HCT116 (cell line): Measurements from ENCODE around the gene SDK1. TPM values are rescaled to one million over a fixed set of nuclear protein-coding genes. Genes with fewer than 3 reads are reported as not detected.

Experiments
- ATAC-seq: fragments of 200-7000 bp; cut with Tn5 transposase; 2 replicates; pipeline ENCODE4 v1.9.1; 2020; ENCODE audit warnings: mild to moderate bottlenecking, moderate library complexity
- BruUV-seq: library from RNA; stranded (reverse); fragments of 400-500 nt; replicated peaks from 2 replicates; lab custom pipeline; 2021; lab: Mats Ljungman, UMichigan
- CTCF ChIA-PET: fragments of 300-600 bp; sonication (Branson Sonifier 250); formaldehyde crosslinking; loops from one replicate; lab custom pipeline; 2021; ENCODE audit warnings: antibody characterized with exemption; lab: Charles Lee
- POLR2A ChIA-PET: fragments of 300-600, 350-600 bp; sonication (Branson Sonifier 250); formaldehyde crosslinking; loops from one replicate; lab custom pipeline; 2021; ENCODE audit warnings: antibody characterized with exemption; lab: Charles Lee
- RAD21 ChIA-PET, 2 experiments: fragments of 300-600 bp; sonication (Branson Sonifier 250); formaldehyde crosslinking; loops; one replicate each; lab custom pipeline; 2023; ENCODE audit warnings: low total read pairs in 2 of 2; ENCODE audit not compliant: uncharacterized antibody in 2 of 2, unreplicated experiment in 2 of 2, low non-redundant PET in 1 of 2; lab: Charles Lee
- DNase-seq: peaks from one replicate; pipeline ENCODE4 v3.0.0-alpha.2; 2010; ENCODE audit warnings: low read depth, low spot score
- H2AFZ ChIP-seq: fragments of 200-600 bp; shearing (Covaris generic), sonication (generic); 2 replicates; pipeline ENCODE4 v1.6.1; 2017; ENCODE audit warnings: low read depth, mixed run types, mixed read lengths, antibody characterized with exemption, low read length; ENCODE audit not compliant: poor library complexity, severe bottlenecking
- H3K27ac ChIP-seq: 2 replicates; pipeline ENCODE4 v1.5.1; 2012; ENCODE audit warnings: low read depth, low read length
- H3K27me3 ChIP-seq: fragments of 200-600 bp; sonication (generic); 2 replicates; pipeline ENCODE4 v1.6.1; 2016; ENCODE audit warnings: mixed run types, low read length, mixed read lengths; ENCODE audit not compliant: insufficient read depth
- H3K36me3 ChIP-seq, 2 experiments: fragments of 200-500 bp in 1 of 2; fragments of 200-600 bp in 1 of 2; sonication (Bioruptor generic) in 1 of 2; sonication (generic) in 1 of 2; 2 replicates each; pipeline versions ENCODE4 v1.5.1 to v1.6.1; 2014 to 2016; ENCODE audit warnings: low read length in 2 of 2, inconsistent platforms in 1 of 2, mixed read lengths in 1 of 2, mixed run types in 1 of 2; ENCODE audit not compliant: insufficient read depth in 2 of 2, control insufficient read depth in 1 of 2
- H3K4me1 ChIP-seq, 2 experiments: fragments of 200-600 bp in 1 of 2; sonication (generic) in 1 of 2; 2 replicates each; pipeline versions ENCODE4 v1.5.1 to v1.6.1; 2012 to 2017; ENCODE audit warnings: low read length in 2 of 2, inconsistent platforms in 1 of 2, mild to moderate bottlenecking in 1 of 2, mixed read lengths in 1 of 2, mixed run types in 1 of 2, moderate library complexity in 1 of 2; ENCODE audit not compliant: insufficient read depth in 2 of 2, control insufficient read depth in 1 of 2
- H3K4me2 ChIP-seq: fragments of 200-600 bp; sonication (generic); 2 replicates; pipeline ENCODE4 v1.6.1; 2017; ENCODE audit warnings: mixed run types, low read length, mixed read lengths
- H3K4me3 ChIP-seq, 2 experiments: fragments of 200-600 bp in 1 of 2; sonication (generic) in 1 of 2; replicated peaks in 1 of 2; 2 replicates each; pipeline ENCODE4 v1.5.1; 2011 to 2016; ENCODE audit warnings: low read length in 2 of 2, control low read depth in 1 of 2, low read depth in 1 of 2, mild to moderate bottlenecking in 1 of 2, mixed read lengths in 1 of 2, mixed run types in 1 of 2
- H3K79me2 ChIP-seq: fragments of 200-600 bp; sonication (generic); 2 replicates; pipeline ENCODE4 v1.6.1; 2017; ENCODE audit warnings: mild to moderate bottlenecking, mixed run types, low read length, moderate library complexity, mixed read lengths; ENCODE audit not compliant: insufficient read depth
- H3K9ac ChIP-seq: fragments of 200-600 bp; sonication (generic); 2 replicates; pipeline ENCODE4 v1.6.1; 2016; ENCODE audit warnings: low read length, mixed read lengths
- H3K9me2 ChIP-seq: fragments of 200-600 bp; sonication (generic), shearing (Covaris generic); 2 replicates; pipeline ENCODE4 v1.6.1; 2017; ENCODE audit warnings: mixed run types, mild to moderate bottlenecking, moderate library complexity; ENCODE audit not compliant: insufficient read depth
- H3K9me3 ChIP-seq, 2 experiments: fragments of 200-500 bp in 1 of 2; fragments of 200-600 bp in 1 of 2; sonication (Bioruptor generic) in 1 of 2; sonication (generic) in 1 of 2; 2 replicates each; pipeline ENCODE4 v1.6.1; 2014 to 2017; ENCODE audit warnings: low read length in 2 of 2, mixed read lengths in 2 of 2, inconsistent platforms in 1 of 2, low read depth in 1 of 2, mild to moderate bottlenecking in 1 of 2, mixed run types in 1 of 2, moderate library complexity in 1 of 2; ENCODE audit not compliant: control insufficient read depth in 1 of 2, insufficient read depth in 1 of 2
- H4K20me1 ChIP-seq: fragments of 200-600 bp; sonication (generic), shearing (Covaris generic); 2 replicates; pipeline ENCODE4 v1.6.1; 2017; ENCODE audit warnings: mixed run types, mild to moderate bottlenecking, moderate library complexity; ENCODE audit not compliant: insufficient read depth
- ATF3 ChIP-seq: IDR thresholded peaks from 2 replicates; pipeline ENCODE4 v1.6.1; 2012
- CEBPB ChIP-seq: IDR thresholded peaks from 2 replicates; pipeline ENCODE4 v1.6.1; 2012; ENCODE audit warnings: low read depth
- EGR1 ChIP-seq: IDR thresholded peaks from 2 replicates; pipeline ENCODE4 v1.6.1; 2012; ENCODE audit warnings: low read depth
- ELF1 ChIP-seq: IDR thresholded peaks from 2 replicates; pipeline ENCODE4 v1.6.1; 2012; ENCODE audit warnings: low read depth, borderline replicate concordance
- EZH2phosphoT487 ChIP-seq: fragments of 200-600 bp; IDR thresholded peaks from 2 replicates; pipeline ENCODE4 v1.6.1; 2018; ENCODE audit warnings: antibody characterized with exemption, borderline replicate concordance
- FOSL1 ChIP-seq: IDR thresholded peaks from 2 replicates; pipeline ENCODE4 v1.6.1; 2012; ENCODE audit warnings: low read depth
- JUND ChIP-seq: IDR thresholded peaks from 2 replicates; pipeline ENCODE4 v1.6.1; 2012
- POLR2AphosphoS5 ChIP-seq: IDR thresholded peaks from 2 replicates; pipeline ENCODE4 v1.6.1; 2011; ENCODE audit warnings: mild to moderate bottlenecking, low read depth, low read length, moderate library complexity
- RAD21 ChIP-seq: IDR thresholded peaks from 2 replicates; pipeline ENCODE4 v1.6.1; 2012; ENCODE audit warnings: low read depth, mild to moderate bottlenecking
- SIN3A ChIP-seq: IDR thresholded peaks from 2 replicates; pipeline ENCODE4 v1.6.1; 2012; ENCODE audit warnings: low read depth
- SP1 ChIP-seq: IDR thresholded peaks from 2 replicates; pipeline ENCODE4 v1.6.1; 2012; ENCODE audit warnings: low read depth
- SRF ChIP-seq: IDR thresholded peaks from 2 replicates; pipeline ENCODE4 v1.6.1; 2012; ENCODE audit warnings: low read depth
- TCF7L2 ChIP-seq: IDR thresholded peaks from 2 replicates; pipeline ENCODE4 v1.7.0; 2011; ENCODE audit warnings: borderline replicate concordance, inconsistent platforms; ENCODE audit not compliant: insufficient read depth, insufficient read length; ENCODE audit errors: extremely low read depth
- YY1 ChIP-seq: IDR thresholded peaks from 2 replicates; pipeline ENCODE4 v1.6.1; 2011; ENCODE audit warnings: low read length, low read depth, moderate library complexity, mild to moderate bottlenecking; ENCODE audit not compliant: insufficient replicate concordance; ENCODE audit errors: extremely low read depth
- ZFX ChIP-seq: fragments of 450-650 bp; IDR thresholded peaks from 2 replicates; pipeline ENCODE4 v1.6.1; 2017
- ZNF274 ChIP-seq: fragments of 200-500 bp; sonication (Bioruptor generic); IDR thresholded peaks from 2 replicates; pipeline ENCODE4 v1.6.1; 2014; ENCODE audit warnings: mild to moderate bottlenecking, low read depth, low read length, inconsistent platforms
- intact Hi-C: fragments of 100-400 bp; cut with micrococcal nuclease; formaldehyde crosslinking; loops from 2 replicates; pipeline ENCODE4 v1.10.0; 2022
- total RNA-seq: library from RNA; stranded (reverse); gene quantifications from one replicate; pipeline ENCODE4 v1.2.1, GENCODE V29; 2021; ENCODE audit not compliant: unreplicated experiment
- TF ChIP-seq, protein P1 (sequence below): IDR thresholded peaks from 2 replicates; pipeline ENCODE4 v1.6.1; 2012; ENCODE audit warnings: low read depth
- TF ChIP-seq, protein P2 (sequence below): IDR thresholded peaks from 2 replicates; pipeline ENCODE4 v1.6.1; 2012

Gene SDK1
- total RNA-seq, 1 experiment from 2014 or later: 0.05 TPM

DNA sequence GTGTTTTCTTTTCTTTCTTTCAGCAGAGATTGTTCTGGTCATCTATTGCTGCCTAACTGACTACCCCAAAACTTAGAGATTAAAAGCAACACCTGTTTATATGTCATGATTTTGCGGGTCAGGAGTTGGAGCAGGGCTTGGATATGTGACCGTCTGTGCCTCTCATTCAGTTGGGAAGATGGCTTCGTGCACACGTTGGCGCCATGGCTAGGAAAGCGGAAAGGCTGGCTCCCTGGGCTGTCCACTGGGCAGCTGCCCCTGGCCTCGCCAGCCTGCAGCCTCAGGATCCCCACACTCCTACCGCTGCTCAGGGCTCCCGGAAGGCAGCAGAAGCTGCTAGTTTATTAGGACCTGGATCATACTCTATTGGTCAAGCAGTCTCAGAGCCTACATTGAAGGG lies 742.9 kb downstream of the SDK1 start:
- no peaks in the 10 kb centered on the region for H3K79me2 ChIP-seq
- H3K4me1 ChIP-seq: no peaks in the 10 kb centered on the region
- BruUV-seq: no TSS peak
- no peaks in the 10 kb centered on the region for H3K36me3 ChIP-seq
- H3K9me3 ChIP-seq: no peaks in the 10 kb centered on the region
- ATAC-seq: no peak
- ChIA-PET POLR2A (no interaction called here), CTCF (no interaction called here), RAD21 (no interaction called here)
- no peak overlapping the region for H3K4me3 ChIP-seq
- intact Hi-C loops: no loop called here
- no peak overlapping the region for H3K27ac ChIP-seq
- no peaks in the 10 kb centered on the region for H3K9me2 ChIP-seq
- H3K4me2 ChIP-seq: no peak overlapping the region
- no peaks in the 10 kb centered on the region for H4K20me1 ChIP-seq
- peaks cover 9% of the 10 kb centered on the region; the same call in 1 of the 2 replicates for H3K27me3 ChIP-seq
- DNase-seq: no peak
- no peak overlapping the region for H3K9ac ChIP-seq
- TF ChIP-seq EZH2phosphoT487: no peak
- TF ChIP-seq ZNF274: no peak
- no peak for TF ChIP-seq CEBPB
- no peak for TF ChIP-seq TCF7L2
- no peak for TF ChIP-seq SRF
- no peak for TF ChIP-seq ZFX
- no peak for TF ChIP-seq RAD21
- no peak for TF ChIP-seq POLR2AphosphoS5
- TF ChIP-seq YY1: no peak
- TF ChIP-seq EGR1: no peak
- TF ChIP-seq SP1: no peak
- TF ChIP-seq FOSL1: no peak
- no peak for TF ChIP-seq ATF3
- no peak for TF ChIP-seq JUND
- TF ChIP-seq ELF1: no peak
- no peak for TF ChIP-seq SIN3A
- TF ChIP-seq, protein P1, sequence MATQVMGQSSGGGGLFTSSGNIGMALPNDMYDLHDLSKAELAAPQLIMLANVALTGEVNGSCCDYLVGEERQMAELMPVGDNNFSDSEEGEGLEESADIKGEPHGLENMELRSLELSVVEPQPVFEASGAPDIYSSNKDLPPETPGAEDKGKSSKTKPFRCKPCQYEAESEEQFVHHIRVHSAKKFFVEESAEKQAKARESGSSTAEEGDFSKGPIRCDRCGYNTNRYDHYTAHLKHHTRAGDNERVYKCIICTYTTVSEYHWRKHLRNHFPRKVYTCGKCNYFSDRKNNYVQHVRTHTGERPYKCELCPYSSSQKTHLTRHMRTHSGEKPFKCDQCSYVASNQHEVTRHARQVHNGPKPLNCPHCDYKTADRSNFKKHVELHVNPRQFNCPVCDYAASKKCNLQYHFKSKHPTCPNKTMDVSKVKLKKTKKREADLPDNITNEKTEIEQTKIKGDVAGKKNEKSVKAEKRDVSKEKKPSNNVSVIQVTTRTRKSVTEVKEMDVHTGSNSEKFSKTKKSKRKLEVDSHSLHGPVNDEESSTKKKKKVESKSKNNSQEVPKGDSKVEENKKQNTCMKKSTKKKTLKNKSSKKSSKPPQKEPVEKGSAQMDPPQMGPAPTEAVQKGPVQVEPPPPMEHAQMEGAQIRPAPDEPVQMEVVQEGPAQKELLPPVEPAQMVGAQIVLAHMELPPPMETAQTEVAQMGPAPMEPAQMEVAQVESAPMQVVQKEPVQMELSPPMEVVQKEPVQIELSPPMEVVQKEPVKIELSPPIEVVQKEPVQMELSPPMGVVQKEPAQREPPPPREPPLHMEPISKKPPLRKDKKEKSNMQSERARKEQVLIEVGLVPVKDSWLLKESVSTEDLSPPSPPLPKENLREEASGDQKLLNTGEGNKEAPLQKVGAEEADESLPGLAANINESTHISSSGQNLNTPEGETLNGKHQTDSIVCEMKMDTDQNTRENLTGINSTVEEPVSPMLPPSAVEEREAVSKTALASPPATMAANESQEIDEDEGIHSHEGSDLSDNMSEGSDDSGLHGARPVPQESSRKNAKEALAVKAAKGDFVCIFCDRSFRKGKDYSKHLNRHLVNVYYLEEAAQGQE: no peak
- TF ChIP-seq, protein P2, sequence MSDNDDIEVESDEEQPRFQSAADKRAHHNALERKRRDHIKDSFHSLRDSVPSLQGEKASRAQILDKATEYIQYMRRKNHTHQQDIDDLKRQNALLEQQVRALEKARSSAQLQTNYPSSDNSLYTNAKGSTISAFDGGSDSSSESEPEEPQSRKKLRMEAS: no peak
- H2AFZ ChIP-seq: no peak overlapping the region
